Stimulated activated naive CD8-positive, alpha-beta T cell treated with anti-CD3 and anti-CD28 coated beads, Interleukin-15, Interleukin-2, amounts not matched to agents 100 U/mL and 50 U/mL, for 24 hours (primary cell): Measurements from ENCODE around the gene PCDHB1.
A peak's percentile ranks its signal among the peaks of the same experiment; 100 is the strongest.

Experiments used
- ATAC-seq: fragments of 150-1000 bp; cut with Tn5 transposase; one replicate; pipeline ENCODE4 v1.10.0; 2021
- DNase-seq: peaks from one replicate; pipeline ENCODE4 v3.0.0; 2021

The PCDHB1 gene

GRCh38 chr5:141050622-141051520 lies at the start of gene PCDHB1:
Gene PCDHB1, plus strand, starts transcription at chr5:141051374. Its CDS starts 97 bp downstream, at chr5:141051471.
- no peak for ATAC-seq
- DNase-seq, result no peak

GRCh38 chr5:141001446-141001843 lies 49.7 kb upstream of the PCDHB1 start:
- ATAC-seq, result no peak
- DNase-seq, result no peak

GRCh38 chr5:141001844-141002604 lies 49.1 kb upstream of the PCDHB1 start:
- ATAC-seq (no peak), DNase-seq (no peak)

GRCh38 chr5:141002605-141002965 lies 48.6 kb upstream of the PCDHB1 start:
- DNase-seq, result no peak
- no peak for ATAC-seq

- ATAC-seq (no peak), DNase-seq (no peak)
These were observed 48.1 kb upstream of the PCDHB1 start for GRCh38 chr5:141003031-141003430.

GRCh38 chr5:141003791-141004611 lies 47.2 kb upstream of the PCDHB1 start:
- ATAC-seq, result no peak
- no peak for DNase-seq

- ATAC-seq (no peak), DNase-seq (no peak)
These were observed 43.4 kb upstream of the PCDHB1 start for GRCh38 chr5:141007791-141008190.

GRCh38 chr5:141010047-141010793 lies 41.0 kb upstream of the PCDHB1 start:
- no peak for ATAC-seq
- DNase-seq, result no peak

GRCh38 chr5:141017943-141018342 lies 33.2 kb upstream of the PCDHB1 start:
- DNase-seq (no peak), ATAC-seq (no peak)

- DNase-seq (no peak), ATAC-seq (no peak)
These were observed 28.8 kb upstream of the PCDHB1 start for GRCh38 chr5:141022384-141022783.

- DNase-seq, result no peak
- no peak for ATAC-seq
These were observed 20.2 kb upstream of the PCDHB1 start for GRCh38 chr5:141031006-141031405.

GRCh38 chr5:141032626-141033025 lies 18.5 kb upstream of the PCDHB1 start:
- ATAC-seq, result no peak
- DNase-seq, result no peak

GRCh38 chr5:141039061-141039460 lies 12.1 kb upstream of the PCDHB1 start:
- DNase-seq (no peak), ATAC-seq (no peak)

GRCh38 chr5:141039517-141039916 lies 11.7 kb upstream of the PCDHB1 start:
- DNase-seq (no peak), ATAC-seq (no peak)

- ATAC-seq, result no peak
These were observed 10.9 kb upstream of the PCDHB1 start for GRCh38 chr5:141040093-141040770.

GRCh38 chr5:141040771-141041426 lies 10.3 kb upstream of the PCDHB1 start:
- peak; percentile 74 for DNase-seq
- ATAC-seq, result peak; percentile 63

More at GRCh38 chr5:141040093-141040770, 10.9 kb upstream of the PCDHB1 start:
- no peak for DNase-seq

- ATAC-seq (no peak), DNase-seq (no peak)
These were observed 9.8 kb upstream of the PCDHB1 start for GRCh38 chr5:141041427-141041785.

GRCh38 chr5:141042555-141042954 lies 8.6 kb upstream of the PCDHB1 start:
- ATAC-seq (no peak), DNase-seq (no peak)

- DNase-seq, result no peak
- ATAC-seq, result no peak
These were observed 320 bp downstream of the PCDHB1 start for GRCh38 chr5:141051521-141051866.

GRCh38 chr5:141077826-141078225 lies 26.7 kb downstream of the PCDHB1 start:
- ATAC-seq, result no peak
- DNase-seq, result no peak

GRCh38 chr5:141082228-141082627 lies 31.1 kb downstream of the PCDHB1 start:
- DNase-seq (no peak), ATAC-seq (no peak)
